SK-N-SH (cell line): ENCODE data around the gene WDR87. TPM values are rescaled to one million over a fixed set of nuclear protein-coding genes. Genes with fewer than 3 reads are reported as not detected.

Experiments used
- CTCF ChIA-PET: fragments of 300-600, 350-600 bp; formaldehyde crosslinking; extraction: SDS; loops from one replicate; lab custom pipeline; 2021; lab: Yijun Ruan, JAX
- POLR2A ChIA-PET: fragments of 350-600 bp; sonication (Branson Sonifier 250); formaldehyde crosslinking; extraction: SDS; loops from one replicate; lab custom pipeline; 2020; ENCODE audit warnings: antibody characterized with exemption, inconsistent platforms; lab: Yijun Ruan, JAX
- DNase-seq: peaks from one replicate; pipeline ENCODE4 v3.0.0; 2012
- H2AFZ ChIP-seq: fragments of 200-600 bp; sonication (generic); 2 replicates; pipeline ENCODE4 v1.8.1; 2016; ENCODE audit warnings: antibody characterized with exemption, mild to moderate bottlenecking, low read depth
- H3F3A ChIP-seq: fragments of 200-600 bp; sonication (generic); replicated peaks from 2 replicates; pipeline ENCODE3; 2016; ENCODE audit warnings: antibody characterized with exemption, mild to moderate bottlenecking; ENCODE audit not compliant: insufficient read depth
- H3K27ac ChIP-seq, 2 experiments: fragments of 200-500 bp in 1 of 2; fragments of 200-600 bp in 1 of 2; sonication (Bioruptor generic) in 1 of 2; sonication (generic), shearing (Covaris generic) in 1 of 2; 2 replicates each; pipeline versions ENCODE4 v1.5.1 to v1.6.1; 2014 to 2016; ENCODE audit warnings: low read depth in 2 of 2, inconsistent platforms in 1 of 2, low read length in 1 of 2, mild to moderate bottlenecking in 1 of 2, mixed read lengths in 1 of 2
- H3K27me3 ChIP-seq: fragments of 200-600 bp; sonication (generic), shearing (Covaris generic); 2 replicates; pipeline ENCODE4 v1.6.1; 2016; ENCODE audit warnings: mixed run types; ENCODE audit not compliant: insufficient read depth
- H3K36me3 ChIP-seq, 2 experiments: fragments of 200-500 bp in 1 of 2; fragments of 200-600 bp in 1 of 2; sonication (Bioruptor generic) in 1 of 2; sonication (generic) in 1 of 2; replicated peaks in 1 of 2; 2 replicates each; pipeline versions ENCODE3 to v1.5.1; 2014 to 2016; ENCODE audit warnings: low read length in 1 of 2, mild to moderate bottlenecking in 1 of 2; ENCODE audit not compliant: insufficient read depth in 2 of 2, control insufficient read depth in 1 of 2
- H3K4me1 ChIP-seq, 2 experiments: fragments of 200-500 bp in 1 of 2; fragments of 200-600 bp in 1 of 2; sonication (Bioruptor generic) in 1 of 2; sonication (generic), shearing (Covaris generic) in 1 of 2; 2 replicates each; pipeline versions ENCODE4 v1.5.1 to v1.6.1; 2014 to 2016; ENCODE audit warnings: low read depth in 1 of 2, low read length in 1 of 2, mixed run types in 1 of 2; ENCODE audit not compliant: insufficient read depth in 2 of 2, control insufficient read depth in 1 of 2
- H3K4me2 ChIP-seq: fragments of 200-600 bp; sonication (generic), shearing (Covaris generic); 2 replicates; pipeline ENCODE4 v1.6.1; 2017; ENCODE audit warnings: mixed run types
- H3K4me3 ChIP-seq, 2 experiments: fragments of 200-500 bp in 1 of 2; fragments of 200-600 bp in 1 of 2; sonication (Bioruptor generic) in 1 of 2; sonication (generic), shearing (Covaris generic) in 1 of 2; 2 replicates each; pipeline versions ENCODE4 v1.5.1 to v1.8.1; 2014 to 2016; ENCODE audit warnings: low read depth in 2 of 2, inconsistent platforms in 1 of 2, low read length in 1 of 2, mild to moderate bottlenecking in 1 of 2, mixed read lengths in 1 of 2, moderate library complexity in 1 of 2
- H3K79me2 ChIP-seq: fragments of 200-600 bp; sonication (generic); 2 replicates; pipeline ENCODE4 v1.8.1; 2017; ENCODE audit warnings: mild to moderate bottlenecking; ENCODE audit not compliant: insufficient read depth
- H3K9ac ChIP-seq: fragments of 200-600 bp; sonication (generic); 2 replicates; pipeline ENCODE4 v1.6.1; 2017; ENCODE audit warnings: mixed run types
- H3K9me2 ChIP-seq: fragments of 200-600 bp; sonication (generic); 2 replicates; pipeline ENCODE4 v1.6.1; 2017; ENCODE audit warnings: mixed run types
- H3K9me3 ChIP-seq: fragments of 200-600 bp; sonication (generic); 2 replicates; pipeline ENCODE4 v1.6.1; 2017; ENCODE audit warnings: mixed run types, mild to moderate bottlenecking, moderate library complexity
- H4K20me1 ChIP-seq: fragments of 200-600 bp; sonication (generic); 2 replicates; pipeline ENCODE4 v1.6.1; 2017; ENCODE audit warnings: mild to moderate bottlenecking, mixed run types; ENCODE audit not compliant: insufficient read depth
- FOSL2 ChIP-seq: IDR thresholded peaks from 2 replicates; pipeline ENCODE4 v1.4.0; 2012; ENCODE audit warnings: low read depth, mild to moderate bottlenecking, moderate library complexity, borderline replicate concordance
- FOXJ3 ChIP-seq: sonication (generic); formaldehyde crosslinking; IDR thresholded peaks from 2 replicates; pipeline ENCODE4 v1.5.1; 2020; ENCODE audit warnings: mild to moderate bottlenecking, missing genetic modification reagents
- FOXM1 ChIP-seq: IDR thresholded peaks from 2 replicates; pipeline ENCODE4 v1.4.0; 2012; ENCODE audit warnings: low read depth, mild to moderate bottlenecking
- GABPA ChIP-seq: IDR thresholded peaks from 2 replicates; pipeline ENCODE4 v1.4.0; 2012; ENCODE audit warnings: low read depth, mild to moderate bottlenecking
- GATA2 ChIP-seq: sonication (generic); formaldehyde crosslinking; IDR thresholded peaks from 2 replicates; pipeline ENCODE4 v1.5.0; 2020; ENCODE audit warnings: mild to moderate bottlenecking, missing genetic modification reagents
- MXI1 ChIP-seq: IDR thresholded peaks from 2 replicates; pipeline ENCODE4 v1.6.1; 2012; ENCODE audit warnings: mild to moderate bottlenecking, low read depth, low read length, improper control_type of control experiment
- NRF1 ChIP-seq: IDR thresholded peaks from 2 replicates; pipeline ENCODE4 v1.6.1; 2012; ENCODE audit warnings: low read depth, mild to moderate bottlenecking, low read length
- RAD21 ChIP-seq: IDR thresholded peaks from 2 replicates; pipeline ENCODE4 v1.6.1; 2012; ENCODE audit warnings: mild to moderate bottlenecking, low read length
- TCF12 ChIP-seq: IDR thresholded peaks from 2 replicates; pipeline ENCODE4 v1.4.0; 2012
- TEAD4 ChIP-seq: IDR thresholded peaks from 2 replicates; pipeline ENCODE4 v1.4.0; 2012; ENCODE audit warnings: mild to moderate bottlenecking, borderline replicate concordance; ENCODE audit not compliant: insufficient read depth
- WGBS: methylation state at CpG from one replicate; pipeline ENCODE4 v1.1.6; 2017; ENCODE audit warnings: low lambda C conversion rate; 5-methylcytosine and 5-hydroxymethylcytosine counted together
- polyA plus RNA-seq, 3 experiments: library from polyadenylated mRNA; depleted of rRNA; stranded (reverse); fragments of >200 nt; gene quantifications; 2 replicates each; pipeline ENCODE4 v1.2.3, GENCODE V29; 2012
- TF ChIP-seq, protein P1 (sequence below): IDR thresholded peaks from 2 replicates; pipeline ENCODE4 v1.6.1; 2012; ENCODE audit warnings: mild to moderate bottlenecking, low read depth, low read length, moderate library complexity
- TF ChIP-seq, protein P2 (sequence below): IDR thresholded peaks from 2 replicates; pipeline ENCODE4 v1.4.0; 2012; ENCODE audit warnings: low read depth, borderline replicate concordance
- TF ChIP-seq, protein P3 (sequence below): fragments of 150-350 bp; IDR thresholded peaks from 2 replicates; pipeline ENCODE4 v1.6.1; 2017; ENCODE audit warnings: antibody characterized with exemption, low read length, low read depth, borderline replicate concordance
- TF ChIP-seq, protein P4 (sequence below): IDR thresholded peaks from 2 replicates; pipeline ENCODE4 v1.4.0; 2012; ENCODE audit warnings: low read depth

The WDR87 gene
- polyA plus RNA-seq, 1 of the 3 experiments (the other 2 are of a cell fraction) = not detected

DNA sequence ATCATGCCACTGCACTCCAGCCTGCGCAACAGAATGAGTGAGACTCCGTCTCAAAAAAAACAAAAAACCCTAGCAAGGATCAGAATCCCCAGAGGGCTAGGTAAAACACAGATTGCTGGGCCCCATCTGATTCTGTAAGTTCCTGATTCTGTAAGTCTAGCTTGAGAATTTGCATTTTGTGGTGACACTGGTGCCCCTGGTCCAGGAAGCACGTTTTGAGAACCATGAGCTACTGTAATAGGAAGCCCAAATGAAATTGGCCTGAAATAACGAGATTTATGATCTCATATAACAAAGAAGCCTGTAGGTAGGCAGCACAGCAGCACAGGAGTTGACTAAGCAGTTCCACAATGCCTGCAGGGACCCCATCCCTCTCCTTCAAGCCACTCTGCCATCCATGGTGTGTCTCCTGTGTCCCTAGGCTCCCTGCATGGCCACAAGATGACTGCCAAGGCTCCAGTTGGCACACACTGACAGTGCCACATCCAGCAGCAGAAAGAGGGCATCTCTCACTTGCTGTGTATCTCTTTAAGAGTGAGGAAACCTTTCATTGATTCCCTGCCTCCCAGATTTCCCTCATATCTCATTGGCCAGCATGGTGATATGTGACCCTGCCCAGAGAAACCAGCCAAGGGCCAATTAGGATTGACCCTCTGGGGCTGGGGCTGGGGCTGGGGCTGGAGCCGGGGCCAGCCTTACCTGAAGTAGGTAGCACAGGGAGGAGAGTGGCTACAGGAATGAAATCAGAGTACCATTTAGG lies 22.3 kb upstream of the WDR87 start (continued):
- TF ChIP-seq, protein P1, sequence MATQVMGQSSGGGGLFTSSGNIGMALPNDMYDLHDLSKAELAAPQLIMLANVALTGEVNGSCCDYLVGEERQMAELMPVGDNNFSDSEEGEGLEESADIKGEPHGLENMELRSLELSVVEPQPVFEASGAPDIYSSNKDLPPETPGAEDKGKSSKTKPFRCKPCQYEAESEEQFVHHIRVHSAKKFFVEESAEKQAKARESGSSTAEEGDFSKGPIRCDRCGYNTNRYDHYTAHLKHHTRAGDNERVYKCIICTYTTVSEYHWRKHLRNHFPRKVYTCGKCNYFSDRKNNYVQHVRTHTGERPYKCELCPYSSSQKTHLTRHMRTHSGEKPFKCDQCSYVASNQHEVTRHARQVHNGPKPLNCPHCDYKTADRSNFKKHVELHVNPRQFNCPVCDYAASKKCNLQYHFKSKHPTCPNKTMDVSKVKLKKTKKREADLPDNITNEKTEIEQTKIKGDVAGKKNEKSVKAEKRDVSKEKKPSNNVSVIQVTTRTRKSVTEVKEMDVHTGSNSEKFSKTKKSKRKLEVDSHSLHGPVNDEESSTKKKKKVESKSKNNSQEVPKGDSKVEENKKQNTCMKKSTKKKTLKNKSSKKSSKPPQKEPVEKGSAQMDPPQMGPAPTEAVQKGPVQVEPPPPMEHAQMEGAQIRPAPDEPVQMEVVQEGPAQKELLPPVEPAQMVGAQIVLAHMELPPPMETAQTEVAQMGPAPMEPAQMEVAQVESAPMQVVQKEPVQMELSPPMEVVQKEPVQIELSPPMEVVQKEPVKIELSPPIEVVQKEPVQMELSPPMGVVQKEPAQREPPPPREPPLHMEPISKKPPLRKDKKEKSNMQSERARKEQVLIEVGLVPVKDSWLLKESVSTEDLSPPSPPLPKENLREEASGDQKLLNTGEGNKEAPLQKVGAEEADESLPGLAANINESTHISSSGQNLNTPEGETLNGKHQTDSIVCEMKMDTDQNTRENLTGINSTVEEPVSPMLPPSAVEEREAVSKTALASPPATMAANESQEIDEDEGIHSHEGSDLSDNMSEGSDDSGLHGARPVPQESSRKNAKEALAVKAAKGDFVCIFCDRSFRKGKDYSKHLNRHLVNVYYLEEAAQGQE = no peak
- TF ChIP-seq FOSL2 (no peak), GABPA (no peak), TEAD4 (no peak), MXI1 (no peak)
- TF ChIP-seq, protein P2, sequence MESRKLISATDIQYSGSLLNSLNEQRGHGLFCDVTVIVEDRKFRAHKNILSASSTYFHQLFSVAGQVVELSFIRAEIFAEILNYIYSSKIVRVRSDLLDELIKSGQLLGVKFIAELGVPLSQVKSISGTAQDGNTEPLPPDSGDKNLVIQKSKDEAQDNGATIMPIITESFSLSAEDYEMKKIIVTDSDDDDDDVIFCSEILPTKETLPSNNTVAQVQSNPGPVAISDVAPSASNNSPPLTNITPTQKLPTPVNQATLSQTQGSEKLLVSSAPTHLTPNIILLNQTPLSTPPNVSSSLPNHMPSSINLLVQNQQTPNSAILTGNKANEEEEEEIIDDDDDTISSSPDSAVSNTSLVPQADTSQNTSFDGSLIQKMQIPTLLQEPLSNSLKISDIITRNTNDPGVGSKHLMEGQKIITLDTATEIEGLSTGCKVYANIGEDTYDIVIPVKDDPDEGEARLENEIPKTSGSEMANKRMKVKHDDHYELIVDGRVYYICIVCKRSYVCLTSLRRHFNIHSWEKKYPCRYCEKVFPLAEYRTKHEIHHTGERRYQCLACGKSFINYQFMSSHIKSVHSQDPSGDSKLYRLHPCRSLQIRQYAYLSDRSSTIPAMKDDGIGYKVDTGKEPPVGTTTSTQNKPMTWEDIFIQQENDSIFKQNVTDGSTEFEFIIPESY = no peak

DNA sequence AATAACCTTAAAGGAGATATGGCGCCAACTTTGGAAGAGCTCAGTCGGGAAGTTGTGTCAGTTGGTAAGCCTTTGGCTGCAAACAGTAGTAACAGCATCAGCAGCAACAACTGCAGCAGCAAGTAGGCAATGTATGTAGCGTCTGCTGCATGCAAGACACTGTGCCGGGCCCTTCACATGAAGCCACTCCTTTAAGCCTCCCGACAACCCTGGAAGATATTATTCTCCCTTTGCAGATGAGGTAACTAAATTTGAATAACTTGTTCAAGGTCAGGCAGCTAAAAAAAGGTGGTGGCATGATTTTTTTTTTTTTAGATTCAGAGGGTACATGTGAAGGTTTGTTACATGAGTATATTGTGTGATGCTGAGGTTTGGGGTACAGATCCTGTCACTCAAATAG lies 20.3 kb upstream of the WDR87 start:
- DNase-seq = no peak
- H3K79me2 ChIP-seq = peaks cover 99% of the 10 kb centered on the region
- POLR2A ChIA-PET = no interaction called here

More for the DNA sequence above, 20.3 kb upstream of the WDR87 start:
- Histone ChIP-seq H3K9me2 (no peaks in the 10 kb centered on the region), H3K4me1 (peaks cover 0 to 2% of the 10 kb centered on the region in 2 experiments; a peak in 1 of 4 replicates), H3K4me3 (no peak overlapping the region), H3K27ac (no peak overlapping the region), H3F3A (peaks cover 3% of the 10 kb centered on the region), H3K9me3 (no peaks in the 10 kb centered on the region), H3K9ac (no peak overlapping the region), H2AFZ (no peak overlapping the region), H3K27me3 (no peaks in the 10 kb centered on the region), H3K36me3 (peaks cover 0 to 17% of the 10 kb centered on the region in 2 experiments), H3K4me2 (no peak overlapping the region), H4K20me1 (peaks cover 9% of the 10 kb centered on the region; the same call in 1 of the 2 replicates)
- CTCF ChIA-PET = interaction anchor here (1.1 to 2.7 kb wide), 2 partner anchors 19 to 24 kb away, joined by 3 to 10 read pairs; no protein-coding TSS in a partner anchor
- WGBS = 85% methylated on average over 5 of the region's 5 CpGs
- TF ChIP-seq, protein P3, sequence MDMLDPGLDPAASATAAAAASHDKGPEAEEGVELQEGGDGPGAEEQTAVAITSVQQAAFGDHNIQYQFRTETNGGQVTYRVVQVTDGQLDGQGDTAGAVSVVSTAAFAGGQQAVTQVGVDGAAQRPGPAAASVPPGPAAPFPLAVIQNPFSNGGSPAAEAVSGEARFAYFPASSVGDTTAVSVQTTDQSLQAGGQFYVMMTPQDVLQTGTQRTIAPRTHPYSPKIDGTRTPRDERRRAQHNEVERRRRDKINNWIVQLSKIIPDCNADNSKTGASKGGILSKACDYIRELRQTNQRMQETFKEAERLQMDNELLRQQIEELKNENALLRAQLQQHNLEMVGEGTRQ = no peak
- no peak for TF ChIP-seq GATA2 (CRISPR knock-in tag)
- TF ChIP-seq NRF1 = no peak
- TF ChIP-seq FOXJ3 (CRISPR knock-in tag) = no peak
- TF ChIP-seq MXI1 = no peak
- TF ChIP-seq, protein P4, sequence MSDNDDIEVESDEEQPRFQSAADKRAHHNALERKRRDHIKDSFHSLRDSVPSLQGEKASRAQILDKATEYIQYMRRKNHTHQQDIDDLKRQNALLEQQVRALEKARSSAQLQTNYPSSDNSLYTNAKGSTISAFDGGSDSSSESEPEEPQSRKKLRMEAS = no peak
- TF ChIP-seq FOXM1 = no peak
- no peak for TF ChIP-seq RAD21
- TF ChIP-seq TCF12 = no peak
- no peak for TF ChIP-seq FOSL2
